Measurements from ENCODE around the gene THSD7B.

THSD7B gene

DNA sequence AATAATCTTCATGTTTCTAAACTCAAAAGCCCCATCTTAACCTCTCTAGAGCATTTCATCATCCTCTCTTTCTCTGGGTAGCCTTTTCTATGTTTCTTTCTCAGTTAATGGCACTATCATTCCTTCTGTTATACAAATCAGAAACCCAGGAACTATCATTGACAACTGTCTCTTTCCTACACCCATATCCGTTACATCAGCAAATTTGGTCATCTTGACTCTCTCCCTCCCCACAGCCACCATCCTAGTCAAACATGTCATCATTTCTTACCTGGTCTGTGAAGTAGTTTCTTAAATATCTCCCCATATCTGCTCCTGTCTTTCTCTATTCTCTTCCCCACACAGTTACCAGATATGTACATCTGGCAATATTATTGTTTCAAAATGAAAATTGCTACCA is 62.8 kb downstream of the THSD7B start:
- no peak for DNase-seq

DNA sequence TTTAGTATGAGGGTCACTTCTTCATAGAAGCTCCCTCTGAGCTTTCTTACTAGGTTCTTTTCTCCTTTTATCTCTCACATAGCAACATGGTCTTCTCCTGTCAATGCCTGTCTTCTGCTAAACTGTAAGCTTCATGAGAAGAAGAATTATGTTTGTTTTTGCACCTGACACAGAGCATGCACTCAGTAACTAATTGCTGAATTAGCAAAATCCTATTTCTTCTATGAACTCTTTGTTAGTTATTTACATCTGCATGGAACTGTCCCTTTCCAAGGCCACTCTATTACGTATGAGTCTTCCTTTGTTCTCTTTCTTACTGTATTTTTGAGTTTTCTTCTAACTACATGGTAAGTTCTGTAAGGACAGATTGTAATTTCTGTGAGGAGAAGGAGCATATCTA is 63.4 kb downstream of the THSD7B start:
- DNase-seq = no peak

DNA sequence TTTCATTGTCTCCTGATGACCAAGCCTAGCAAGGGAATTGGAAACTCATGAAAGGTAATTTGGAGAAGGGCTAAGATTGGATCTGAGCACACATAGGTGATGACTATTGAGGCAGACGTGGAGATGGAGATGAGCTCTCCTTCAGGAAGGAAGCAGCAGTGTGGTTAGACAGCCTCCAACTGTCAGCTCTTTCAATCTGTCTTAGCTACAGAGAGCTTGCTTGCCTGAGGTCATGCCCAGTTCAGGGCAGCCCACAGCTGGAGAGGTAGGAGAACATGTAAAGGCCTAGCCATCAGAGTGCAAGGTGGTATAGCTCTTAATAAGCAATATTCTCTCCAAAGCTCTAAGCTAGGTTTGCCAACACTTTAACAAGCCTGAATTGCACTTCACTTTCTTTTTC is 79.2 kb downstream of the THSD7B start:
- DNase-seq = no peak

- no peak for DNase-seq
Measured at GRCh38 chr2:136858656-136859055, 93.3 kb downstream of the THSD7B start.

GRCh38 chr2:136860443-136860958 is 95.2 kb downstream of the THSD7B start:
- no peak for DNase-seq

DNA sequence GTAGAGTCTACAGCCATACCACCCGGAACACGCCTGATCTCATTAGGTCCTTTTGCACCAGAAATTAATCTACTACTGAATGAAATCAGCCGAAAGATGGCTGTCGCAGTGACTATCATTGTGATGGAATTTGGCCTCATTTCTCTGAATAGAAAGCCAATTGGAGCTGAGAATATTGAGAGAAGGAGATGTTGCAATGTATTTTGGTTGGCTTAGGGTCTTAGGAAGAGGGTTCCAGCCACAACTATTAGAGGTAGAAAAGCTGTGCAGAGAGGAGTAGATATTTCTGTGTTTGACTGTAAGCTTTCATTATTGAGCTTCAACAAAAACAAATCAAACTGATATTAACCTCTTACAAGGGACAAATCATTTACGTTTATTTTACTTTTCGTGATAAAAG is 98.1 kb downstream of the THSD7B start:
- no peak for DNase-seq

DNA sequence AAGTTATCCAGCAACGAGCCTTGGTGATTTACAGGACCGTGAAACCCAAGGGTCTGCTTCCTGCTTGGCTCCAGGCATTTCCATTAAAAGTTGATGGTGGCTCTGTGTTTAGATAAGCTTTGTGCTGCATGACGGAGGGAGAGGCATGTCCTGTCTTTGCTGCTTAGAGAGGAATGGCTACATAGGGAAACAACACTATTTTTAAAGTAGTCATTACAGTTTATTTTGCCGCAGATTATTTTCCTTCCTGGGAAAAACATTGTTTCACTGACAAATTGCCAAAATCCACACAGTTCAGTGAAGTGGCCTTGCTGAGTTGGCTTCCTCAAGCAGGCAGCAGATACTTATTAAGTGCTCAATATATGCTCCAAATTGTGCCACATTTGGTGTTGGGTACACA is 98.5 kb downstream of the THSD7B start:
- DNase-seq = no peak

DNA sequence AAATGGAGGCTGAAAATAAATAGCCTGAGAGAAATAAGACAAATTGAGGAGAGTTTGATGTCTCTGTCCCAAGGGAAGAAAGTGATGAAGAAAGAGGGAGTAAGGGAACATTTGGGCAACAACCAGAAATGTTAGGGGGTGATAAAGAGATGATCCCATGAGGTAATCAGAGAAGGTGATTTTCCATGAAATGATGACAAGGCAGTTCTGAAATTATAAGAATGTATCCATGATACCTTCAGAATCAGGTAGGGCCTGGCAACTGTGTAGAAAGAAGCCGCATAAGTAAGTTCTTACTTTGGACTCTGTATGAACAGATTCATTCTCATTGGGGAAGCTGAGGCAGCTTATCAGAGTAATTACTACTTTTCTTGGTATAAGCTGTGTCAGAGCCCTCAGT is 106.1 kb downstream of the THSD7B start:
- DNase-seq = no peak

DNA sequence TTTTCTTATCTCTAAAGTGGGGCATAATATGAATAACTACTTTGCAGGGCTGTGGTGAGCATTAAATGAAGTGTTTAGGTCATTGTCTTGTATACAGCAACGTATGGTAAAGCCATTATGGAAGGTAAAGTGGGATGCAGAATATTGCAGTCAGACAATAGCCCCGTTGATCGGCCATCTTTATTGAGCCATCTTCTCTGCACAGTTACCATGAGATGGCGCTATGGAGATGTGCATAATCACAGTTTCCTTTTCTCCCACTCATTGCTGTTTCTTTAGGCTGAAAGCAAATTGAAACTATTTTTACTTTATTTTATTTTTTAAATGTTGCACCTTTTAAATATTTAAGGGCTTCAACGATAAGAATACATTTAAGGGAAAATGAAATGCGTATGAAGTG is 108.9 kb downstream of the THSD7B start:
- no peak for DNase-seq

DNA sequence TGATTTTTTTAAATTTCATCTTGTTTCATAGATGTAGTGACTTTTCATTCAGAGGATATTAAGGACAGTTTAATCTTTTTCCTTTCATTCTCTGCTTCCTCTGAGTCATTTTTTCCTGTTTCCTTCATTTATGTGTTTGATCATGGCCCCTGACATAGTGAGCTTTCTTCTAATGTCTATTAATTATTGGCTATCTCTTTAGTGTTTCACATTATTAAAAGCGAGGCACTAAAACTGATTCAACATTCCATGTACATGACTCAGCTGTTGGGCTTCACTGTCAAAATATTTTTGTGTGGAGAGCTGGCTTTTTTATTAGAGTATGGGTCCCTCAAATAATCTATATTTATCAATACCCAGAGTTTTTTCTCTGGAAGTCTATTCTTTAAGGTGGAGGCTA is 125.8 kb downstream of the THSD7B start:
- no peak for DNase-seq

DNA sequence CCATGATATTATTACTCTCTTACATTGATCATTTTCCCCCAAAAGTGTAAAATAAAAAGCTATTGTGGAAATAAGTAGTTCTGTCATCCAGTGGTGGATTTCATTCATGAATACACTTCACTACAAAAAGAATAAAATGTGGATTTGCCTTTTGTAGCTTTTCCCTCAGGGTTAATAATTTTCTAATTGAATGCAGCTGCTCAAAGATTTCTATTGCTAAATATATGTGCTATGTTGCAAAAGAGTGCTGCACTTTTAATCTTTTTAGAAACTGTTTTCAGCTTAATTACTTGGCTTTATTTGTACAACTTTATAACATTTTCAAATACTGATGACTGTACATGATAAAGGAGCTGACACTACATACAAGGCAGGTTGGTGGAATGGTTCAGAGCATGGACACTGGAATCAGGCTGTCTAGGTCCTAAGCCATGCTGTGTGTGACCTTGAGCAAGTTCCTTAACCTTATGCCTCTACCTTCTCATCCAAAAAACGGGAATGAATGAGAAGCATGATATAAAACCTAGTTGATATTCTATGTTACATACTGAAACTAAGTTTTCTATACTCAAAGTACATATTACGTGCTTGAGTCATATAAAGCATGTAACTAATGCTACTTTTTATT is 128.8 kb downstream of the THSD7B start:
- DNase-seq = no peak

DNA sequence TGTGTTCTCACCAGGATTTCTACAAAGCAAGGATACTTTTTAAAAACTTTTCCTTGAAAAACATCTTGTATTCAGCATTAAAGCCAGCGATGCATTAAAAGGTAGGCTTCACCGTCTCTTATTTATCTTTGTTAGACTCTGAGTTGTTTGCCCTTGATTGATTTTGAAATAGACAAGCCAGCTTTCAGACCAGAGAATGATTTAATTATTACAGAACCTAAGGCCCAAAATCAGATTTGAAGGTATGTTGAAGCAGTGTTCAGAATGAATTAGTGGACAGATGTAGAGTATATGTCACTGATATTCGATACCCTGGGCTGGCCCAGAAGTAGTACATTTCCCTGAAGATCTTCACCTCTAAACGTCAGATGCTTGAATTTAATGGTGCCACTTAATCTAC is 136.4 kb downstream of the THSD7B start:
- DNase-seq = no peak

DNA sequence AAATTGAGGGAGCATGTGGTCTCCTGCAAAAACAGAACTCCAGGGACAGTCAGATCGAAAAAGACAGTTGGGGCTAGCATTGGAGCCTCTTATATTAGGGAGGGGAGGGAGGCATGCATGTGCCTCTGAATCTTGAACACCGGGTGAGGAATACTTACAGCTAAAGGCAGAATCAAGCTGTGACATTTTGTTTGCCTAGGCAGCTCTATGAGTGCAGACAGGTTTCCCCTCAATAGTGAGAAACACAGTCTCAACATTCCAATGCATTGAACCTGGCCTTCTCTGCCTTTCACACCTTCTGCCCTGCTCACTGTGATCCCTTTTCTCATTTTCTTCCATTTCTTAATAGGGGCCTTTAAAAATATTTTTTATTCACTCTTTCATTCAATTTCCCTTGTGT is 140.4 kb downstream of the THSD7B start:
- no peak for DNase-seq

DNA sequence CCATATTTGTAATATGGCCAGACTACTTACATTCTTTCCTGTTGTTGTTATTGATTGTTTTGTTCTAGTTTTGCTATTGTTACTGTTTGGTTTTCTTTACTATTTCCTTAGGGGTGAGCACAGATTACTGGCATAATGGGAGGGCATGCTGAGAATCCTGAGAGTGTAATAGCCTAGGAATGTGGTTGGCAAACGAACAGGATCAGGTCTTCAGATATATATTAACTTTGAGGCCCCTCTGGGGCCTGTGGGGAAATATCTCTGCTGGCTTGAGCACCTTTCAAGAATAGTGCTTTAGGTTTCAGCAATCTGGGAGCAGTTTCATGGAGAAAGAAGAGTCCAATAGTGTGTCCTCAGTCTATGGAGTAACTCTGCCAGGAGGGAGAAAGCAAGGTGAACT is 144.4 kb downstream of the THSD7B start:
- DNase-seq = no peak

DNA sequence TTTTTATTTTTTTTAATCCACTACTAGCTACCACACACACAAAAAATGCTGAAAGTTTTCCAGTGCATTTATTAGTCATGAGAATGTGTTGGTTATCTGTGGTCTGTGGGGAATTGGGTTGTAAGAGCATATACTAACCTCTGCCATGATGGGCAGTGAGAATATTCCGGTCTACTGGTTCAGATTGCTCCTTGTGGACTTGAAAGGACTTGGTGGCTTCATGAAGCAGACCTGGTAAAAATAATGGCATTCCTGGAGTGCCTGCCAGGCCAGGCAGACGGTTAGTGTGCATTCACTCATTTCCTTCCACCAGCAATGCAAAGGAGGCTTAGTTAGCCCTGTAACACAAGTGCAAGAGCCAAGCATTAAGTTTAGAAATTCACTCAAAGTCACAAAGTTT is 150.8 kb downstream of the THSD7B start:
- DNase-seq = no peak

GRCh38 chr2:136917411-136917881 is 152.1 kb downstream of the THSD7B start:
- no peak for DNase-seq

DNA sequence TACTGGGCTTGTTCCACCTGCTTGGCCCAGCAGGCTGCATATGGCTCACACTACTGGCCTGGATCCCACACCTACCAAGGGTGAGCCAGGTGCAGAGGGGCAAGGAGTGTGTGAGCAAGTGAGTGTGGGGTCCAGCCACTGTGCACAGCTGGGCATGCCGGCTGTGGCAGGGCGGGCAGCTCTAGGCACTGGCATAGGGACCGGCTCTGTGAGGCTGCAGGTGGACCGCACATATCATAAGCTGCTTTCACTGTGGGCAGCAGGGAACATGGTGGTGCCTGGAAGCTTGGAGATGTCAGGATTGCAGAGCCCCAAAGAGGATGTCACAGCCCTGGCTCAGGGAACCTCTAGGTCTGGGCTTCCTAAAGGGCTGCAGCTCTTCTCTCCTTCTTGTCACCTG is 154.3 kb downstream of the THSD7B start:
- DNase-seq = no peak

DNA sequence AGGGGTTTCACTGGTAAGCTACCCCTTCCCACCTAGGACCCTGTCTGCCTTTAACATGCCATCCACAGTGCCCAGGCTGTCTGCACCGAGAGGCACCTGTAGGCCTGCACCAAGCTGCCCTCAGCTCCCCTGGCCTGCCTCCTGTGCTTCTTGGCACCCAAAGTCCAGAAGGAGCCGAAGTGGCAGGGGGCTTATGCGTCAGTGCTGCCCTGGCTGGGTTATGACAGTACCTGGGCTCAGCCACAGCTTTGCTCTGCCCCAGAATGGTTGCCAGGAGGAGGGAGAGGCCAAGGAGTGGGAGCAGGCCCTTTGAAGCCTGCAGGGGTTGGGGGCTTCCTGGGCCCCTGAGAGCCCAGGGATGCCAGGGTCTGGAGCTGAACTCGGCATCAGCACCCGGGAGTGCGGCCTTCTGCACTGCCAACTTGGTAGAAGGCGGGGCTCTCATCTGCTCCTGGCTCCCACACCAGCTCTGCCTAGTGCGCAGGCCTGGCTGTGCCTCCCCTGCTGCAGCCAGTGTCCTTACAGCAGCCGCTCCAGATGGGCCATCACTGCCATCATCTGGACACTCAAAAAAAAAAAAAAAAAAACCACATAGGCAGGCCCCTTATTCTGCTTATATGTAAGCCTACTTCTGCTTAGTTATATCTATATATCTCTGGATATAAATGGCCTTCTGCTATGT is 155.4 kb downstream of the THSD7B start:
- no peak for DNase-seq

DNA sequence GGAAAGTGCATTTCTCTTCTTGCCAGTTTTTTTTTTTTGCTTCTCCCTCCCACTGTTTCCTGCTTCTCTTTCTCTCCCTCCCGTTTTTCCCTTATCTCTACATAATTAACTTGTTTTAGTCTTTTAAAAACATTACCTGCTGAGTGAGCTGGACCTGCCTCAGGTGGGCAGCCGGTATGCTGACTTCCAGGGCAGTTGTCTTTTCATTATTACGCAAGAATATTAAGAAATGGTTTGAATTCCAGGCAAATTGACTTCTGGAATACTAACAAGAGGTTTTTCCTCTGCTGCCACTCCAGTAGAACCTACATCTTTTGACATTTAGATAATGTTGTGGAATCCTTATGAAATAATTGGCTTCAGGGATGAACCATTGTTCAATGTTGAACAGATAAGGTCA is 161.8 kb downstream of the THSD7B start:
- no peak for DNase-seq

DNA sequence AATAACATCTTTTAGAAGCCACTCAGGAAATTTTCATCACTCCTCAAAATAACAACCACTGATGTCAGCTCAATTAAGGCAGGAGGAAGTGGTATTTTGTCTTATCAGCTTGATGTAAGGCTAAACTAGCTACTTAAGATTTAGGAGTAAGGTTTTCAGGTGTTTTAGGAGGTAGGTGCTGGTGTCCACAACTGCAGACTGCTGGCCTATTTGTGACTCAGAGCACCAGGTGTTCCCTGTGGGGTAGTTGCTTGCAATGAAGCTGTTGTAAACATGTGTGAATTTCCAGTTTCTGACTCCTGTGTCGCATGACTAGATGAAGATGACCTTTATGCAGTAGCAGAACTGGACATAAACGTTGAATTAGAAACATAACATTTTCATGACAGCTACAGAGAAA is 164.2 kb downstream of the THSD7B start:
- DNase-seq = no peak

- DNase-seq = no peak
Measured at GRCh38 chr2:136932700-136933099, 167.4 kb downstream of the THSD7B start.

- DNase-seq = no peak
Measured at GRCh38 chr2:136935119-136935518, 169.8 kb downstream of the THSD7B start.

- no peak for DNase-seq
Measured at GRCh38 chr2:136956050-136956449, 190.7 kb downstream of the THSD7B start.

DNA sequence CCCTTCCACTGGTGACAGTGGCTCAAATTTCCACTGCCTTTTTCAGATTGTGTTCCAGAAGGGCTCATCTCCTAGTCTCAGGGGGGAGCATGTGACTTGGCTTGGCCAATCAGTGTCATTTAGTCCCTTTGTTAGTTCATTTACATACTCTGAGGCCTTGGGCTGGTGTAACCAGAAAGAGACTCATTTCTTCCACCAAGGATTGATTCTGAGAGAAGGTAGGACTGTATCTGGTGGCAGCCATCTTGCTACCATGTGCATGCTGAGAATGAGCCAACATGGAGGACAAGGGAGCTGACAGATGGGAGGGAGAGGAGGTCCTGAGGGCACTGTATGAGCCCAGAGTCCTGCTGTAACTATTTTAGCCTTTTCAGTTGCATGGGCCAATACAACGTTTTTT is 191.7 kb downstream of the THSD7B start:
- no peak for DNase-seq
